GM18519 (cell line): ENCODE data around the gene TMBIM1.

Source experiments
- ATAC-seq: cut with Tn5 transposase; IDR thresholded peaks from one replicate; pipeline ENCODE4 v1.9.1; 2021; ENCODE audit warnings: mild to moderate bottlenecking, moderate library complexity; ENCODE audit not compliant: unreplicated experiment, low FRiP score

The TMBIM1 gene

DNA sequence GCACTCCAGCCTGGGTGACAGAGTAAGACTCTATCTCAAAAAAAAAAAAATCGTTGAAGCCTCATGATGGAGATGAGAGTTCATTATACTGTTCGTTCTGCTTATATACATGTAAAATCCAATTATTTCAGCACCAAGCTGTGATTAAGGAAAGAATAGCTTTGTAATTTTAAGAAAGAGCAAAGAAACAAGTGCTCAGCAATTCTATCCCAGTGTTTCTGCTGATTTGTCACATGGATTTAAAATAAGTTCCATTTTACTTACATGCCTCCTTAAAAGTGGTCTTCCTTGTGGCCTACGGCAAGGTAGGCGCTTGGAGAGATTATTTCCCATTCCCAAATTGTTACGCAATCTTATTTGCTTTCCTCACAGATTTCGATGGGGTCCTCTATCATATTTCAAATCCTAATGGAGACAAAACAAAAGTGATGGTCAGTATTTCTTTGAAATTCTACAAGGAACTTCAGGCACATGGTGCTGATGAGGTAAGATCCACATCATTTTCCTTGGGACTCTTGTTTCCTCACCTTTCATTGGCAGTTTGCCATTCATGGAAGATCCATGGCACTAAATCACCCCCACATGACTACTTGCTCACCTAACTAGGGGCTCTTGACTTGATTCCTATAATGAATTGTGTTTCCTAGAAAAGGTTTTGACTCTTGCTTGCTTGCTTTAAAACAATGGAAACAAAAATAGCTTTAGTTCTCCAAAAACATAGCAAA, 63.8 kb downstream of the TMBIM1 start:
- ATAC-seq: no peak

- ATAC-seq: no peak
These were observed 65.4 kb downstream of the TMBIM1 start for GRCh38 chr2:218226903-218227302.
